Right lobe of liver (tissue), 6 donors: ENCODE data around the gene LRFN3. TPM values are rescaled to one million over a fixed set of nuclear protein-coding genes. Genes with fewer than 3 reads are reported as not detected.
"Not testable (repeated sequence)": the region's sequence is repeated elsewhere in the genome, so short reads cannot be mapped to it uniquely, and the experiment has no call there.

ENCODE experiments used
- ATAC-seq, 4 donors: fragments of 200-7000 bp; cut with Tn5 transposase; one replicate each; pipeline ENCODE4 v1.9.1; 2020; ENCODE audit warnings: mild to moderate bottlenecking in 4 of 4, moderate library complexity in 4 of 4
- DNase-seq, 3 donors: peaks; one replicate each; pipeline ENCODE4 v3.0.0-alpha.2; 2020
- H3K27ac ChIP-seq, 3 donors: fragments of 200-600 bp; one replicate each; pipeline ENCODE4 v1.8.0; 2022
- H3K27me3 ChIP-seq, 2 donors: fragments of 200-600 bp; one replicate each; pipeline ENCODE4 v1.8.0; 2022
- H3K36me3 ChIP-seq, 4 donors: fragments of 200-600 bp; sonication (generic) in 1 of 4; one replicate each; pipeline versions ENCODE4 v1.5.1 to v1.8.0; 2017 to 2022; ENCODE audit warnings: control low read depth in 1 of 4
- H3K4me1 ChIP-seq, 4 donors: fragments of 200-600 bp; sonication (generic) in 1 of 4; one replicate each; pipeline versions ENCODE4 v1.5.1 to v1.8.0; 2017 to 2022; ENCODE audit warnings: control low read depth in 1 of 4
- H3K4me3 ChIP-seq, 3 donors: fragments of 200-600 bp; one replicate each; pipeline ENCODE4 v1.8.0; 2022
- H3K9me3 ChIP-seq, 4 donors: fragments of 200-600 bp; sonication (generic) in 1 of 4; one replicate each; pipeline versions ENCODE4 v1.5.1 to v1.8.0; 2017 to 2022; ENCODE audit warnings: control low read depth in 1 of 4
- POLR2A ChIP-seq: fragments of 450-650 bp; IDR thresholded peaks from one replicate; pipeline ENCODE4 v1.6.1; 2017; ENCODE audit warnings: antibody characterized with exemption, mild to moderate bottlenecking
- WGBS: methylation state at CpG from one replicate; pipeline ENCODE4 v1.1.6; 2018; ENCODE audit warnings: low coverage, low lambda C conversion rate; ENCODE audit not compliant: insufficient coverage; ENCODE audit errors: missing lambda C conversion rate; 5-methylcytosine and 5-hydroxymethylcytosine counted together
- intact Hi-C, 2 donors: fragments of 100-400 bp; cut with DNase I; formaldehyde crosslinking; loops; one replicate each; pipeline versions ENCODE4 v1.11.2 to v1.14.1; 2022
- total RNA-seq, 6 experiments: library from RNA; depleted of rRNA in 2 of 6; stranded (reverse); fragments of >200 nt in 2 of 6; fragmentation: NEBNext Ultra II Directional in 3 of 6; extraction: Animal tissue kit (Norgen Biotek cat#: 25700) in 3 of 6; gene quantifications; one replicate each; pipeline versions ENCODE4 v1.1.0 to v1.2.4, GENCODE V29; 2016 to 2023
- TF ChIP-seq, protein P1 (sequence below), 4 donors: fragments of 200-600 bp in 3 of 4; fragments of 450-650 bp in 1 of 4; IDR thresholded peaks; one replicate each; pipeline versions ENCODE4 v1.5.1 to v1.8.0; 2016 to 2022; ENCODE audit warnings: antibody characterized with exemption in 4 of 4, mild to moderate bottlenecking in 2 of 4
- donor health status: DM: no; HTN: yes; CAD: no.
- donor health status: DM: no; HTN: no; CAD: no.
- donor health status: DM: no; HTN: no; CAD: no.
- donor health status: DM: no; HTN: yes; CAD: no.
- donor health status: DM: no; HTN: yes; CAD: no.

The LRFN3 gene
- total RNA-seq, 6 experiments from 2014 or later: 5.6 to 8.6 (median 7.0) TPM

DNA sequence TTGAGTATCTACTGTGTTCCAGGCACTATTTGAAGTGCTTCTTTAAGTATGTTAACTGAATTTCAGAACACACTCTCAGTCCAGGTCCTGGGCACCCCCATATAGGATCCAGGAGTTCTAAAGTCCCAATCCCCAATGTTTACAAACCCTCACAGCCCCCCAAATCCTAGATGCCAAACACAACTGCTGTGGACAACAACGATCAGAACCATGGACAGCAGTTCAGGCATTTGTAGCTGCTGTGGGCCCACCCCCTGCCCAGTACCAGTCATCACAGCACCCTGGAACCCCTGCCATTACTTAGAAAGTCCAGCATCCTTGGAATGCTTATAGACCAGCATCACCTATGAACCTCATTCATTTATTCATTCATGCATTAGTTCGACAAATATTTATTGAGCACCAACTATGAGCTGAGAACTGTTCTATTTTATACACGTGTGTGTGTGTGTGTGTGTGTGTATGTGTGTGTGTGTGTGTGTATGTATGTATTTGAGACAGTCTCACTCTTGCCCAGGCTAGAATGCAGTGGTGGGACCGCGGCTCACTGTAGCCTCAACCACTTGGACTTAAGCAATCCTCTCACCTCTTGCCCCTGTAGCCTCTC lies 39.5 kb downstream of the LRFN3 start:
- Histone ChIP-seq H3K9me3 (no peaks in the 10 kb centered on the region), H3K4me3 (no peak overlapping the region), H3K4me1 (no peaks in the 10 kb centered on the region), H3K27ac (no peak overlapping the region), H3K36me3 (no peaks in the 10 kb centered on the region), H3K27me3 (no peaks in the 10 kb centered on the region)
- no peak for DNase-seq
- intact Hi-C loops: no loop called here
- 34% methylated on average over 3 of the region's 5 CpGs for WGBS
- no peak for ATAC-seq
- TF ChIP-seq, protein P1, sequence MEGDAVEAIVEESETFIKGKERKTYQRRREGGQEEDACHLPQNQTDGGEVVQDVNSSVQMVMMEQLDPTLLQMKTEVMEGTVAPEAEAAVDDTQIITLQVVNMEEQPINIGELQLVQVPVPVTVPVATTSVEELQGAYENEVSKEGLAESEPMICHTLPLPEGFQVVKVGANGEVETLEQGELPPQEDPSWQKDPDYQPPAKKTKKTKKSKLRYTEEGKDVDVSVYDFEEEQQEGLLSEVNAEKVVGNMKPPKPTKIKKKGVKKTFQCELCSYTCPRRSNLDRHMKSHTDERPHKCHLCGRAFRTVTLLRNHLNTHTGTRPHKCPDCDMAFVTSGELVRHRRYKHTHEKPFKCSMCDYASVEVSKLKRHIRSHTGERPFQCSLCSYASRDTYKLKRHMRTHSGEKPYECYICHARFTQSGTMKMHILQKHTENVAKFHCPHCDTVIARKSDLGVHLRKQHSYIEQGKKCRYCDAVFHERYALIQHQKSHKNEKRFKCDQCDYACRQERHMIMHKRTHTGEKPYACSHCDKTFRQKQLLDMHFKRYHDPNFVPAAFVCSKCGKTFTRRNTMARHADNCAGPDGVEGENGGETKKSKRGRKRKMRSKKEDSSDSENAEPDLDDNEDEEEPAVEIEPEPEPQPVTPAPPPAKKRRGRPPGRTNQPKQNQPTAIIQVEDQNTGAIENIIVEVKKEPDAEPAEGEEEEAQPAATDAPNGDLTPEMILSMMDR (IDR thresholded peaks at IDR 0.05): no peak
- TF ChIP-seq POLR2A: no peak

DNA sequence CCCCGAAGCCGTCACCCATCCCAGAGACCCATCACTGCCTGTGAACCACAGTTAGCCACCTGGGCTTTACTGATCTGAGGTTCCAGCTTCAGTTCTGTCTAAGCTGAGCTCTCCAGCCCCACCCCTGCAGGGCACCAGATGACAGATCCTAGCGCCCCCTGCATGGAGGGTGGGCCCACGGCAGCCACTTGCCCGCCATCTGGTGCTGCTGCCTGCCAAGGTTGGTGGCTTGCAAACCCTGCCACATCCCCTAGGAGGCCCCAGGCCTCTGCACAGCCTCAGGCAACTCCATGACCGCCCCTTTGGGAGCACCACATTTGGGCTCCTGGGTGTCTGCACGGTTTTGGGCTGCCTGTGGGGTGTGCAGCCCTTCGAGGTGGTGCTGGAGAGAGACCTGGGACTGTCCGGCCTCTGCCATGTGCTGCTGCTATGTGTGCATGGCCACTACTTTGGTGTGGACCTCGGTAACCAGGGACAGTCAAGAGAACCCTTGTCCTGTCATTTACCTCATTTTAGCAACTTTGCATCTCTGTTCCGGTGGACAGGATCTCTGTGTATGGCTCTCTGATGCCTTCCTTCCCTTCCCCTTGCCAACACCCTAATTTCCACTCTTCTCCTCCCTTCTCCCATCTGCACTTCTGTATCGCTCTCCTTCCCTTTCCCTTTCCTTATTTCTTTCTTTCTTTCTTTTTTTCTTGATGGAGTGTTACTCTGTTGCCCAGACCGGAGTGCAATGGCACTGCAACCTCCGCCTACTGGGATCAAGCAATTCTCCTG lies 41.5 kb downstream of the LRFN3 start:
- H3K9me3 ChIP-seq: no peaks in the 10 kb centered on the region
- DNase-seq: peak in 1 of 3 donors; percentile 53
- no peaks in the 10 kb centered on the region for H3K27me3 ChIP-seq
- 61% methylated on average over 6 of the region's 14 CpGs for WGBS
- peak in 3 of 4 donors; percentile 32 to 39 (median 34) for ATAC-seq
- no peaks in the 10 kb centered on the region for H3K4me1 ChIP-seq
- H3K4me3 ChIP-seq: no peak overlapping the region
- H3K36me3 ChIP-seq: no peaks in the 10 kb centered on the region
- H3K27ac ChIP-seq: no peak overlapping the region
- intact Hi-C loops: no loop called here
- TF ChIP-seq, protein P1 (IDR thresholded peaks at IDR 0.05): peak in 1 of 4 donors; percentile 11
- no peak for TF ChIP-seq POLR2A

DNA sequence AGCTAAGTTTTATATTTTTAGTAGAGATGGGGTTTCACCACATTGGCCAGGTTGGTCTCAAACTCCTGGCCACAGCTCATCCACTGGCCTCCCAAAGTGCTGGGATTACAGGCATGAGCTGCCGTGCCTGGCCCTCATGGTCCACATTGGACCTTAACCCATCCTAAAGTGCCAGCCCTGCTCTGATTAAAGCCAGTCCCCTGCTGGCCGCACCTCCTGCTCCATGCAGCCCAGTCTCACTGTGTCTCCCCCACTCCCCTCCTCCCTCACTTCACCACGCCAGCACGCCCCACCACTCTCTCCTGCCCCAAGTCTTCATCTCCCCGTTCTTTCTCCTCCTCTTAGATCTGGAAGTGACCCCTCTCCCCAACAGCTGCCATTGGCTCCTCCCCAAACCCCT lies 42.1 kb downstream of the LRFN3 start:
- no peaks in the 10 kb centered on the region for H3K36me3 ChIP-seq
- WGBS: 28% methylated on average over 4 of the region's 5 CpGs
- ATAC-seq: no peak
- no peak overlapping the region for H3K27ac ChIP-seq
- H3K9me3 ChIP-seq: no peaks in the 10 kb centered on the region
- H3K4me3 ChIP-seq: no peak overlapping the region
- DNase-seq: no peak
- no peaks in the 10 kb centered on the region for H3K27me3 ChIP-seq
- TF ChIP-seq, protein P1 (IDR thresholded peaks at IDR 0.05): no peak
- no peak for TF ChIP-seq POLR2A
- no peaks in the 10 kb centered on the region for H3K4me1 ChIP-seq
- intact Hi-C loops: no loop called here

DNA sequence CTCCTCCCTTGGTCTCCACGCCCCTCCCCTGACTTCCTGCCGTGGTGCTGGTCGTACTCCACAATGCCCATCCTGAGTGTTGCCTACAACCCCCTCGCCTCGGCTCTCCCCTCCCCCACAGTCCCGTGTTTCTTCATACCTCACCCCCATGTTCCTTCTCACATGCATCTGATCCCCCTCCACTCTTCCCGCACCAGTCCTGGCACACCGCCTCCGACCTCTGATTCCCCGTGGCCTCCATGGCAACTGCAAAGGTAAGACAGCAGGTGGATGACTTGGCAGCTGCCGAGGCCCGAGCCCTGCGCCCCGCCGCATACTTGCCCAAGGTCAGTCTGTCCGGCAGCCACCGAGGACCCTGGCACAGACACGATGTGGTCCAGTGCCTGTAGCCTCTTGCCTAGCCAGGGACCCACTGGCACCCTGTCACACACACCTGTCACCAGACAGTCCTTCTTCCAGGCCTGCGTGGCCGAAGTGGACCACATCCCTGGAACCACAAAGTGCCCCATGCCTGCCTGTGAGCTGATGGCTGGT lies 42.7 kb downstream of the LRFN3 start:
- TF ChIP-seq POLR2A: no peak
- TF ChIP-seq, protein P1 (IDR thresholded peaks at IDR 0.05): no peak
- intact Hi-C loops: no loop called here
- Histone ChIP-seq H3K4me3 (no peak overlapping the region), H3K27me3 (no peaks in the 10 kb centered on the region), H3K27ac (no peak overlapping the region), H3K36me3 (no peaks in the 10 kb centered on the region), H3K9me3 (no peaks in the 10 kb centered on the region), H3K4me1 (no peaks in the 10 kb centered on the region)
- no peak for ATAC-seq
- no peak for DNase-seq
- 42% methylated on average over 13 of the region's 20 CpGs for WGBS

DNA sequence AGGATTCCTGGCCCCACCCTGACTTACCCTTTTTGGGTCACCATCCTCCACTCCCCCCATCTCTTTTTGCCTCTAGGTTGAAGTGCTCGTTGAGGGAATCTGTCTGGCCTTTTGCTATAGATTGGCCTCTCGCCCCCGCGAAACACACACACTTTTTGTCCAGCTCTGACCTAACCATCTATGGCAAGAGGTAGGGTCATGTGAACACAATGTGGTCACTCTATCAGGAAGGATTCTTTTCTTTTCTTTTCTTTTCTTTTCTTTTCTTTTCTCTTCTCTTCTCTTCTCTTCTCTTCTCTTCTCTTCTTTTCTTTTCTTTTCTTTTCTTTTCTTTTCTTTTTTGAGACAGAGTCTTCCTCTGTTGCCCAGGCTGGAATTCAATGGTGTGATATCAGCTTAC lies 44.8 kb downstream of the LRFN3 start:
- H3K4me1 ChIP-seq, intact Hi-C loops, H3K4me3 ChIP-seq, H3K27me3 ChIP-seq, DNase-seq, H3K27ac ChIP-seq, H3K9me3 ChIP-seq, ATAC-seq, H3K36me3 ChIP-seq: not testable (repeated sequence)
- WGBS: 71% methylated on average over 4 of the region's 4 CpGs
